WERI-Rb-1 (cell line): ENCODE results near the gene RNU6-8.

Experiments used
- DNase-seq: peaks from one replicate; pipeline ENCODE4 v3.0.0-alpha.2; 2020
- H3K27ac ChIP-seq: fragments of 250-450 bp; sonication (Bioruptor Pico); 2 replicates; pipeline ENCODE4 v1.5.1; 2020; ENCODE audit warnings: mild to moderate bottlenecking, moderate library complexity
- H3K27me3 ChIP-seq: fragments of 250-450 bp; sonication (Bioruptor Pico); 2 replicates; pipeline ENCODE4 v1.5.1; 2021; ENCODE audit warnings: mild to moderate bottlenecking, low read depth, moderate library complexity; ENCODE audit not compliant: insufficient read depth, severe bottlenecking
- H3K36me3 ChIP-seq: fragments of 250-450 bp; sonication (Bioruptor Pico); 2 replicates; pipeline ENCODE4 v1.5.1; 2020; ENCODE audit warnings: mild to moderate bottlenecking, moderate library complexity
- H3K4me3 ChIP-seq: 2 replicates; pipeline ENCODE4 v1.5.1; 2011; ENCODE audit warnings: low read depth, mild to moderate bottlenecking, control low read depth, low read length
- H3K9me3 ChIP-seq: fragments of 250-450 bp; sonication (Bioruptor Pico); 2 replicates; pipeline ENCODE4 v1.5.1; 2021; ENCODE audit warnings: mild to moderate bottlenecking, moderate library complexity; ENCODE audit not compliant: severe bottlenecking
- CTCF ChIP-seq: IDR thresholded peaks from 2 replicates; pipeline ENCODE4 v1.5.1; 2011; ENCODE audit warnings: low read depth, mild to moderate bottlenecking, control low read depth, inconsistent platforms, low read length

RNU6-8 gene

GRCh38 chr14:32230181-32230580, 27.1 kb upstream of the RNU6-8 start:
- DNase-seq: no peak
- Histone ChIP-seq H3K36me3 (no peaks in the 10 kb centered on the region), H3K27me3 (no peaks in the 10 kb centered on the region), H3K9me3 (no peaks in the 10 kb centered on the region), H3K27ac (no peak overlapping the region), H3K4me3 (no peak overlapping the region)
- TF ChIP-seq CTCF: no peak

DNA sequence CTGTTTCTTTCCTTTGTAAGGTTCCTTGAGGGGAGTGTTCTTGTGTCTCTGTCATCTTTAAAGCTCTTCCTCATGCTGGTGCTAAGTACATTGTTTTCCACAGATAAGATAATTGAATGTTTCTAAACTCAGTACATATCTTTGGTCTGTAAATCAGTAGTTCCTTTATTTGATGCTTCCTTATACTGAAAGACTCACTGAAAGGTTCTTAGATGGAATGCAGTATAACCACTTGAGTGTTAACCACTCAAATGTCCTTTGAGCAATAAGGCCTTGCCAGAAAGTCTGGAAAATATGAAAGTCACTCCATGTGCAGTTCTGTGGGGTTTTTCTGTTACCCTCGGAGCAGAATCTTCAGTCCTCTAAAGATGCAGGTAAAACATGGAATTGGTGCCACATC, 23.0 kb upstream of the RNU6-8 start:
- H3K27me3 ChIP-seq: no peaks in the 10 kb centered on the region
- H3K4me3 ChIP-seq: no peak overlapping the region
- TF ChIP-seq CTCF: no peak
- no peaks in the 10 kb centered on the region for H3K36me3 ChIP-seq
- H3K9me3 ChIP-seq: no peaks in the 10 kb centered on the region
- DNase-seq: no peak
- peak overlapping the region; percentile 59 for H3K27ac ChIP-seq

DNA sequence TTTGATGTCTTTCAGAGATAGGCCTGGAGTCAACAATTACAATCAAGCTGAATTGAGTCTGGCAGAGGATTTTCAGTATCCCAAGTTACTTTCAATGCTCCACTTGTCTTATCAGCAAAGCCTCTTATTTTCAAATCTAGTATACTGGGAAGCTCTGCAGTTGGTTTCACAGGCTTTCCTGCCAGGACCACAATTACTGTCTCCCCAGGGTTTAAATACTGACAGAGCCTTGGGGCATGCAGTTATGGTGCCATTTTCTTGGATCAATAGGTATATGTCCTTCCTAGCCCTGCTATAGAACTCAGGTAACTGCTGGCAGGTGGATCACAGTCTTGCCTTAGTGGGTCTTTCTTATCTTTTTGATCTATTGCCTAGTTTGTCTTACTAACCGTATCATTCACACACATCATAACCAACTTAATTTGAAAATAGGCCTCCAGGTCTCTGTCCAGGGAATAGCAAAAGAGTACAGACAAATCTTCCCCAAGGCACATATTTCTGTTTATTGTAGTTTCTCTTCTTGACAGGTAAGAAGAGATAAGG, 22.4 kb upstream of the RNU6-8 start:
- H3K27ac ChIP-seq: peak overlapping the region; percentile 59
- peak; percentile 51 for DNase-seq
- no peak overlapping the region for H3K4me3 ChIP-seq
- TF ChIP-seq CTCF: no peak
- H3K27me3 ChIP-seq: no peaks in the 10 kb centered on the region
- no peaks in the 10 kb centered on the region for H3K36me3 ChIP-seq
- H3K9me3 ChIP-seq: no peaks in the 10 kb centered on the region

DNA sequence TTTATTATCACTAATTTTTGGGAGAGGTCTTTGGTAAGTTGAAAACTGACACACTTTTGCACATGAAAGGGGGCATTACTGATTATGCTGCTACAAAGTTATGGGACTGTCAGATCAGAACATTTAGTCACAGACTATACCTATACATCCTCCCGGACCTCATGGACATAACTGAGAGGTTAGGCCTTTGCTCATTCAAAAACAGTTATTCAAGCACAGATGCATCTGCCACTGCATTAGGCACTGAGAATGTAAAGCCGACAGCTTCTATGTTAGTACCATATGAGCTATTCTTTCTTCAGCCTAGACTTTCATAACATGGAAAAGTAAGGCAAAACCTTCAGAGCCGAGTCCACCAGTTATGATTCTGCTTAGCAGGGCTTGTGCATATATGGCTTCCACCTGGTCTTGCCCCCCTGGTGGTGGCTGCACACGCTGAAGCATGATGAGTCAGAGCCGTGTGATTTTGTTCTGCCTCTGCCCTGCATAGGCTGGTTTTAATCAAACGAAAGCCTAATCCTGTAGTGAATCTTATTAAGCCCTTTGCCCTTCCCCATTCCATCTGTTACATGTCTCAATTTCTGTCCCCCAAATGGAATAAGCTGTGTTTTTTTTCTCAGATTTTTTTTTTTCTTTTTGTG, 21.8 kb upstream of the RNU6-8 start:
- peak; percentile 92 for DNase-seq
- Histone ChIP-seq H3K9me3 (peaks cover 2% of the 10 kb centered on the region), H3K36me3 (no peaks in the 10 kb centered on the region), H3K27ac (peak overlapping the region; percentile 69), H3K27me3 (no peaks in the 10 kb centered on the region), H3K4me3 (no peak overlapping the region)
- TF ChIP-seq CTCF: peak; percentile 72

DNA sequence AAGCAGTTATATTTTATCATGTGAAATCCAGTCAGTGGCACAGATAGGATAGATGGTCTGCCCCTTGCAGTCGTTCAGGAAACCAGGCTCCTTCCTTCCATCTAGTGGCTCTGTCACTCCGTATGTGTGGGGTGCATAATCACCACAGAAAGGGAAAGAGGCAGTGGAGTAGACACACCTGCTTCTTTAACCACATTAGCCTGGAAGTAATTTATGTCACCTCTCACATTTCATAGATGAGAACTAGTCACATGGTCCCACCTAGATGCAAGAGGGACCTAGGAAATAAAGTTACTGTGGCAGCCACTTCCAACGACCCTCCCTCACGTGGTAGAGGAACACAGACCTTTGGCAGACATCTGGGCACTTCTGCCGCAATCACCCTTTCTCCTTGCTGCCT, 14.2 kb upstream of the RNU6-8 start:
- peak overlapping the region; percentile 62 for H3K27ac ChIP-seq
- no peaks in the 10 kb centered on the region for H3K27me3 ChIP-seq
- H3K4me3 ChIP-seq: no peak overlapping the region
- peak; percentile 66 for DNase-seq
- TF ChIP-seq CTCF: no peak
- H3K36me3 ChIP-seq: no peaks in the 10 kb centered on the region
- peaks cover 6% of the 10 kb centered on the region for H3K9me3 ChIP-seq

DNA sequence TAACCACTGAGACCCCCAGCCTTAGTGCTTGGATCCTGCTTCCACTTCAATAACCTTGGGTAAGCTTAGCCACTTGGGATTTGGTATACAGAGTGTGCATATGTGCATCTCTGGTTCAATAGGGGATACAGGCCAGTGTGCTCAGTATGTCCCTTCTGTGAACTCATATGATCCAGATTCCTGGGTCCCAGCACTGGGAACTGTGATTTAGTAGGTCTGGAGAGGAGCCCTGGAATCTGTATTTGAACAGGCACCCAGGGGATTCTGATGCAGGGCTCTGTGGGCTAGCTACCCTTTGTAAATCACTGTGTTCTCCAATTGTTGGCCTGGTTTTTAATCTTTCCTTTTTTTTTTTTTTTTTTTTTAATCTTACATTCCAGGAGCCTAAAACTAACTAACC, 9.8 kb upstream of the RNU6-8 start:
- H3K36me3 ChIP-seq: no peaks in the 10 kb centered on the region
- H3K4me3 ChIP-seq: no peak overlapping the region
- H3K9me3 ChIP-seq: peaks cover 4% of the 10 kb centered on the region
- no peak overlapping the region for H3K27ac ChIP-seq
- TF ChIP-seq CTCF: no peak
- H3K27me3 ChIP-seq: no peaks in the 10 kb centered on the region
- no peak for DNase-seq
